HUES6 (cell line): Measurements from ENCODE around the gene LRRC14B.
"Not testable (repeated sequence)": the region's sequence is repeated elsewhere in the genome, so short reads cannot be mapped to it uniquely, and the experiment has no call there.

ENCODE experiments used
- H3K27ac ChIP-seq: 2 replicates; pipeline ENCODE4 v1.7.0; 2013; ENCODE audit warnings: low read depth, mild to moderate bottlenecking, low read length, inconsistent platforms
- H3K27me3 ChIP-seq: 2 replicates; pipeline ENCODE4 v1.6.1; 2013; ENCODE audit warnings: low read length; ENCODE audit not compliant: control insufficient read depth, insufficient read depth
- H3K36me3 ChIP-seq: 2 replicates; pipeline ENCODE4 v1.6.1; 2013; ENCODE audit warnings: low read length; ENCODE audit not compliant: control insufficient read depth, insufficient read depth
- H3K4me1 ChIP-seq: 2 replicates; pipeline ENCODE4 v1.6.1; 2013; ENCODE audit warnings: low read length; ENCODE audit not compliant: control insufficient read depth, insufficient read depth
- H3K4me3 ChIP-seq: 2 replicates; pipeline ENCODE4 v1.5.1; 2013; ENCODE audit warnings: low read depth, low read length
- H3K9ac ChIP-seq: one replicate; pipeline ENCODE4 v1.6.1; 2013; ENCODE audit warnings: mild to moderate bottlenecking, low read length
- H3K9me3 ChIP-seq: 2 replicates; pipeline ENCODE4 v1.6.1; 2013; ENCODE audit warnings: low read depth, low read length; ENCODE audit not compliant: control insufficient read depth, insufficient read depth

LRRC14B gene

GRCh38 chr5:160921-161802, 30.1 kb upstream of the LRRC14B start:
- no peak overlapping the region for H3K9ac ChIP-seq
- H3K27ac ChIP-seq = no peak overlapping the region
- no peaks in the 10 kb centered on the region for H3K4me1 ChIP-seq
- H3K36me3 ChIP-seq = peaks cover 47% of the 10 kb centered on the region
- no peaks in the 10 kb centered on the region for H3K9me3 ChIP-seq
- no peaks in the 10 kb centered on the region for H3K27me3 ChIP-seq
- H3K4me3 ChIP-seq = no peak overlapping the region

- H3K36me3 ChIP-seq = peaks cover 41% of the 10 kb centered on the region
- no peaks in the 10 kb centered on the region for H3K27me3 ChIP-seq
- H3K4me1 ChIP-seq = no peaks in the 10 kb centered on the region
- no peak overlapping the region for H3K27ac ChIP-seq
- H3K4me3 ChIP-seq = no peak overlapping the region
- H3K9ac ChIP-seq = no peak overlapping the region
- no peaks in the 10 kb centered on the region for H3K9me3 ChIP-seq
These were observed 29.5 kb upstream of the LRRC14B start for GRCh38 chr5:161803-162110.

GRCh38 chr5:162190-162564, 29.1 kb upstream of the LRRC14B start:
- H3K9me3 ChIP-seq = no peaks in the 10 kb centered on the region
- H3K27ac ChIP-seq = no peak overlapping the region
- H3K9ac ChIP-seq = no peak overlapping the region
- peaks cover 37% of the 10 kb centered on the region for H3K36me3 ChIP-seq
- H3K4me3 ChIP-seq = no peak overlapping the region
- no peaks in the 10 kb centered on the region for H3K4me1 ChIP-seq
- H3K27me3 ChIP-seq = no peaks in the 10 kb centered on the region

GRCh38 chr5:162565-163337, 28.5 kb upstream of the LRRC14B start:
- H3K36me3 ChIP-seq = peaks cover 31% of the 10 kb centered on the region
- H3K4me3 ChIP-seq = no peak overlapping the region
- H3K9ac ChIP-seq = no peak overlapping the region
- no peaks in the 10 kb centered on the region for H3K27me3 ChIP-seq
- no peak overlapping the region for H3K27ac ChIP-seq
- no peaks in the 10 kb centered on the region for H3K9me3 ChIP-seq
- no peaks in the 10 kb centered on the region for H3K4me1 ChIP-seq

GRCh38 chr5:163338-163620, 28.0 kb upstream of the LRRC14B start:
- Histone ChIP-seq H3K9me3 (no peaks in the 10 kb centered on the region), H3K27me3 (no peaks in the 10 kb centered on the region), H3K4me3 (no peak overlapping the region), H3K4me1 (no peaks in the 10 kb centered on the region), H3K27ac (no peak overlapping the region), H3K36me3 (peaks cover 28% of the 10 kb centered on the region), H3K9ac (no peak overlapping the region)

GRCh38 chr5:163841-164240, 27.5 kb upstream of the LRRC14B start:
- Histone ChIP-seq H3K9me3 (no peaks in the 10 kb centered on the region), H3K36me3 (peaks cover 28% of the 10 kb centered on the region), H3K27ac (no peak overlapping the region), H3K27me3 (no peaks in the 10 kb centered on the region), H3K9ac (no peak overlapping the region), H3K4me3 (no peak overlapping the region), H3K4me1 (no peaks in the 10 kb centered on the region)

- Histone ChIP-seq H3K9me3 (no peaks in the 10 kb centered on the region), H3K9ac (no peak overlapping the region), H3K27ac (no peak overlapping the region), H3K36me3 (peaks cover 27% of the 10 kb centered on the region), H3K4me3 (no peak overlapping the region), H3K4me1 (no peaks in the 10 kb centered on the region), H3K27me3 (no peaks in the 10 kb centered on the region)
These were observed 27.1 kb upstream of the LRRC14B start for GRCh38 chr5:164244-164643.

- not testable (repeated sequence) for H3K9me3 ChIP-seq, H3K27me3 ChIP-seq, H3K4me3 ChIP-seq, H3K9ac ChIP-seq, H3K4me1 ChIP-seq, H3K27ac ChIP-seq
- peaks cover 22% of the 10 kb centered on the region for H3K36me3 ChIP-seq
These were observed 26.5 kb upstream of the LRRC14B start for GRCh38 chr5:164783-165182.

GRCh38 chr5:166441-167372, 24.6 kb upstream of the LRRC14B start:
- H3K4me1 ChIP-seq = no peaks in the 10 kb centered on the region
- no peaks in the 10 kb centered on the region for H3K9me3 ChIP-seq
- H3K27me3 ChIP-seq = no peaks in the 10 kb centered on the region
- no peak overlapping the region for H3K4me3 ChIP-seq
- no peak overlapping the region for H3K27ac ChIP-seq
- H3K9ac ChIP-seq = no peak overlapping the region
- peaks cover 7% of the 10 kb centered on the region for H3K36me3 ChIP-seq

GRCh38 chr5:167511-167910, 23.8 kb upstream of the LRRC14B start:
- Histone ChIP-seq H3K9ac (no peak overlapping the region), H3K27me3 (no peaks in the 10 kb centered on the region), H3K36me3 (no peaks in the 10 kb centered on the region; the same call in 1 of the 2 replicates), H3K27ac (no peak overlapping the region), H3K4me1 (no peaks in the 10 kb centered on the region), H3K4me3 (no peak overlapping the region), H3K9me3 (no peaks in the 10 kb centered on the region)
